GM10847 (cell line): ENCODE measurements around the gene UFL1.

Experiments used
- POLR2A ChIP-seq: IDR thresholded peaks from 2 replicates; pipeline ENCODE4 v1.6.1; 2011; ENCODE audit not compliant: insufficient read length; ENCODE audit errors: extremely low read depth

Gene UFL1

GRCh38 chr6:96521644-96522464 lies at the start of gene UFL1:
Gene UFL1 (plus strand): TSS chr6:96521806. CDS start chr6:96521874, 68 bp downstream.
- TF ChIP-seq POLR2A, result peak; percentile 97

GRCh38 chr6:96478695-96479094 lies 42.9 kb upstream of the UFL1 start:
- no peak for TF ChIP-seq POLR2A

GRCh38 chr6:96491926-96492325 lies 29.7 kb upstream of the UFL1 start:
- no peak for TF ChIP-seq POLR2A

- no peak for TF ChIP-seq POLR2A
Observed at GRCh38 chr6:96499781-96500180, 21.8 kb upstream of the UFL1 start.

GRCh38 chr6:96502915-96503314 lies 18.7 kb upstream of the UFL1 start:
- TF ChIP-seq POLR2A, result no peak

GRCh38 chr6:96505363-96505762 lies 16.2 kb upstream of the UFL1 start:
- no peak for TF ChIP-seq POLR2A

- no peak for TF ChIP-seq POLR2A
Observed at GRCh38 chr6:96509281-96509680, 12.3 kb upstream of the UFL1 start.

- no peak for TF ChIP-seq POLR2A
Observed at GRCh38 chr6:96520171-96521115, 1.2 kb upstream of the UFL1 start.

GRCh38 chr6:96521306-96521643 lies 331 bp upstream of the UFL1 start:
- TF ChIP-seq POLR2A, result no peak

GRCh38 chr6:96522465-96523009 lies 931 bp downstream of the UFL1 start:
- no peak for TF ChIP-seq POLR2A

GRCh38 chr6:96528193-96528592 lies 6.6 kb downstream of the UFL1 start:
- no peak for TF ChIP-seq POLR2A

- TF ChIP-seq POLR2A, result no peak
Observed at GRCh38 chr6:96532399-96532798, 10.8 kb downstream of the UFL1 start.

- TF ChIP-seq POLR2A, result no peak
Observed at GRCh38 chr6:96537726-96538125, 16.1 kb downstream of the UFL1 start.

GRCh38 chr6:96542702-96543101 lies 21.1 kb downstream of the UFL1 start:
- TF ChIP-seq POLR2A, result no peak

- TF ChIP-seq POLR2A, result no peak
Observed at GRCh38 chr6:96545882-96546281, 24.3 kb downstream of the UFL1 start.

GRCh38 chr6:96547654-96548053 lies 26.0 kb downstream of the UFL1 start:
- no peak for TF ChIP-seq POLR2A
